Astrocyte of the spinal cord (primary cell): ENCODE results near the gene ENPP3.
A peak's percentile ranks its signal among the peaks of the same experiment; 100 is the strongest.

Source experiments
- DNase-seq: peaks from one replicate; pipeline ENCODE4 v3.0.0; 2011; ENCODE audit warnings: low read depth, low spot score
- H3K4me3 ChIP-seq: 2 replicates; pipeline ENCODE4 v1.5.1; 2011; ENCODE audit warnings: low read depth, mild to moderate bottlenecking, low read length, moderate library complexity
- CTCF ChIP-seq: IDR thresholded peaks from 2 replicates; pipeline ENCODE4 v1.5.1; 2012; ENCODE audit warnings: low read depth, mild to moderate bottlenecking, low read length, inconsistent platforms
- in situ Hi-C: cut with HindIII; loops from 2 replicates; pipeline ENCODE4 v1.10.0; 2017; ENCODE audit warnings: low sequenced_read_pairs

The ENPP3 gene

GRCh38 chr6:131641554-131641953 is 4.5 kb downstream of the ENPP3 start:
- no peak overlapping the region for H3K4me3 ChIP-seq
- DNase-seq = no peak
- in situ Hi-C loops = no loop called here
- TF ChIP-seq CTCF = no peak

GRCh38 chr6:131642565-131642964 is 5.5 kb downstream of the ENPP3 start:
- no peak for TF ChIP-seq CTCF
- no peak for DNase-seq
- no peak overlapping the region for H3K4me3 ChIP-seq
- in situ Hi-C loops = no loop called here

GRCh38 chr6:131642987-131643611 is 6.0 kb downstream of the ENPP3 start:
- in situ Hi-C loops = no loop called here
- TF ChIP-seq CTCF = no peak

GRCh38 chr6:131643855-131644460 is 6.9 kb downstream of the ENPP3 start:
- DNase-seq = no peak
- no peak overlapping the region for H3K4me3 ChIP-seq
- TF ChIP-seq CTCF = no peak
- in situ Hi-C loops = no loop called here

More at GRCh38 chr6:131642987-131643611, 6.0 kb downstream of the ENPP3 start:
- DNase-seq = peak; percentile 9
- no peak overlapping the region for H3K4me3 ChIP-seq

- TF ChIP-seq CTCF = no peak
- DNase-seq = no peak
- H3K4me3 ChIP-seq = no peak overlapping the region
- in situ Hi-C loops = no loop called here
Measured at GRCh38 chr6:131644921-131645320, 7.8 kb downstream of the ENPP3 start.

- no peak for DNase-seq
- in situ Hi-C loops = no loop called here
- no peak for TF ChIP-seq CTCF
- no peak overlapping the region for H3K4me3 ChIP-seq
Measured at GRCh38 chr6:131645846-131646245, 8.7 kb downstream of the ENPP3 start.
